HepG2 (cell line): ENCODE data around the gene SH3PXD2A. TPM values are rescaled to one million over a fixed set of nuclear protein-coding genes. Genes with fewer than 3 reads are reported as not detected.

ENCODE experiments used
- AGO2 ChIP-seq: fragments of 200-400 bp; formaldehyde crosslinking; optimal IDR thresholded peaks from 2 replicates; pipeline ENCODE3; 2017; ENCODE audit warnings: mild to moderate bottlenecking, low read depth, low read length, moderate library complexity
- ATM ChIP-seq: fragments of 450-650 bp; IDR thresholded peaks from 2 replicates; pipeline ENCODE4 v1.7.1; 2017; ENCODE audit warnings: mild to moderate bottlenecking, borderline replicate concordance
- DMAP1 ChIP-seq: IDR thresholded peaks from 2 replicates; pipeline ENCODE4 v1.6.1; 2016
- EP300 ChIP-seq, 3 experiments: sonication (generic) in 1 of 3; formaldehyde crosslinking in 1 of 3; IDR thresholded peaks; 2 replicates each; pipeline versions ENCODE4 v1.5.1 to v1.6.1; 2011 to 2020; ENCODE audit warnings: low read depth in 2 of 3, low read length in 2 of 3, borderline replicate concordance in 1 of 3, improper control_type of control experiment in 1 of 3, mild to moderate bottlenecking in 1 of 3, missing genetic modification reagents in 1 of 3, moderate library complexity in 1 of 3
- FOXJ3 ChIP-seq: sonication (generic); formaldehyde crosslinking; IDR thresholded peaks from 2 replicates; pipeline ENCODE4 v1.4.0; 2020; ENCODE audit warnings: missing genetic modification reagents, mild to moderate bottlenecking, borderline replicate concordance
- FOXK1 ChIP-seq: sonication (generic); formaldehyde crosslinking; IDR thresholded peaks from 2 replicates; pipeline ENCODE4 v1.4.0; 2020; ENCODE audit warnings: low read depth, missing genetic modification reagents, borderline replicate concordance
- GTF3A ChIP-seq: sonication (generic); formaldehyde crosslinking; conservative IDR thresholded peaks from 2 replicates; pipeline ENCODE4 v1.4.0; 2020; ENCODE audit warnings: mild to moderate bottlenecking, missing genetic modification reagents
- JARID2 ChIP-seq: sonication (generic); formaldehyde crosslinking; IDR thresholded peaks from 2 replicates; pipeline ENCODE4 v1.8.1; 2023; ENCODE audit warnings: missing genetic modification reagents, inconsistent platforms; ENCODE audit not compliant: insufficient replicate concordance
- JUNB ChIP-seq: sonication (generic); formaldehyde crosslinking; IDR thresholded peaks from 2 replicates; pipeline ENCODE4 v1.8.0; 2022; ENCODE audit warnings: missing genetic modification reagents, mild to moderate bottlenecking, borderline replicate concordance
- MIXL1 ChIP-seq: IDR thresholded peaks from 2 replicates; pipeline ENCODE4 v1.6.1; 2016
- NFYC ChIP-seq: IDR thresholded peaks from 2 replicates; pipeline ENCODE4 v1.6.1; 2016; ENCODE audit warnings: missing genetic modification reagents, missing compliant biosample characterization
- POLR2AphosphoS2 ChIP-seq: IDR thresholded peaks from 2 replicates; pipeline ENCODE4 v1.6.1; 2011; ENCODE audit warnings: low read depth, low read length, improper control_type of control experiment
- SIX1 ChIP-seq: sonication (generic); formaldehyde crosslinking; IDR thresholded peaks from 2 replicates; pipeline ENCODE4 v1.4.0; 2020; ENCODE audit warnings: missing genetic modification reagents, borderline replicate concordance
- ZNF235 ChIP-seq: sonication (generic); formaldehyde crosslinking; IDR thresholded peaks from 2 replicates; pipeline ENCODE4 v1.8.1; 2023; ENCODE audit warnings: mild to moderate bottlenecking, missing genetic modification reagents, borderline replicate concordance
- ZNF256 ChIP-seq: sonication (generic); formaldehyde crosslinking; conservative IDR thresholded peaks from 2 replicates; pipeline ENCODE4 v1.4.0; 2020; ENCODE audit warnings: missing genetic modification reagents
- ZNF292 ChIP-seq: sonication (generic); formaldehyde crosslinking; IDR thresholded peaks from 2 replicates; pipeline ENCODE4 v1.8.1; 2022; ENCODE audit warnings: mild to moderate bottlenecking, low read depth, missing genetic modification reagents, borderline replicate concordance
- ZNF317 ChIP-seq: sonication (generic); formaldehyde crosslinking; IDR thresholded peaks from 2 replicates; pipeline ENCODE4 v1.5.0; 2020; ENCODE audit warnings: mild to moderate bottlenecking, missing genetic modification reagents
- ZNF329 ChIP-seq: sonication (generic); formaldehyde crosslinking; IDR thresholded peaks from 2 replicates; pipeline ENCODE4 v1.9.0; 2021; ENCODE audit warnings: low read depth, mild to moderate bottlenecking, missing genetic modification reagents
- ZNF34 ChIP-seq: sonication (generic); formaldehyde crosslinking; IDR thresholded peaks from 2 replicates; pipeline ENCODE4 v1.4.0; 2020; ENCODE audit warnings: mild to moderate bottlenecking, missing genetic modification reagents, borderline replicate concordance
- ZNF382 ChIP-seq: sonication (generic); formaldehyde crosslinking; IDR thresholded peaks from 2 replicates; pipeline ENCODE4 v1.5.0; 2020; ENCODE audit warnings: missing genetic modification reagents, mild to moderate bottlenecking, borderline replicate concordance
- ZNF572 ChIP-seq: sonication (generic); formaldehyde crosslinking; IDR thresholded peaks from 2 replicates; pipeline ENCODE4 v1.5.1; 2020; ENCODE audit warnings: mild to moderate bottlenecking, missing genetic modification reagents
- ZNF747 ChIP-seq: sonication (generic); formaldehyde crosslinking; IDR thresholded peaks from 2 replicates; pipeline ENCODE4 v1.8.1; 2023; ENCODE audit warnings: missing genetic modification reagents, mild to moderate bottlenecking, borderline replicate concordance
- polyA plus RNA-seq, 8 experiments: library from polyadenylated mRNA; depleted of rRNA in 3 of 8; stranded (reverse) in 7 of 8; unstranded in 1 of 8; fragments of >200 nt; fragmentation: Illumina TruSeq in 4 of 8; extraction: Trizol in 4 of 8; gene quantifications; 2 replicates each; pipeline versions ENCODE4 v1.2.1 to v1.2.3, GENCODE V29; 2011 to 2016; ENCODE audit warnings: low read depth in 4 of 8, missing spikeins in 1 of 8, mixed read lengths in 1 of 8; ENCODE audit not compliant: insufficient read depth in 1 of 8
- total RNA-seq, 5 experiments: library from RNA; depleted of rRNA; stranded (reverse); fragments of >200 nt; fragmentation: Illumina TruSeq; extraction: Trizol; gene quantifications; 2 replicates each; pipeline ENCODE4 v1.2.3, GENCODE V29; 2016; ENCODE audit warnings: low read depth in 1 of 5
- TF ChIP-seq, protein P1 (sequence below): sonication (generic); formaldehyde crosslinking; IDR thresholded peaks from 2 replicates; pipeline ENCODE4 v1.4.0; 2020; ENCODE audit warnings: missing genetic modification reagents, borderline replicate concordance

The SH3PXD2A gene
- total and polyA plus RNA-seq, 2 of the 13 experiments (the other 11 are each of a cell fraction or from before 2014, with no cell fraction given), result 11.1 to 11.3 TPM

DNA sequence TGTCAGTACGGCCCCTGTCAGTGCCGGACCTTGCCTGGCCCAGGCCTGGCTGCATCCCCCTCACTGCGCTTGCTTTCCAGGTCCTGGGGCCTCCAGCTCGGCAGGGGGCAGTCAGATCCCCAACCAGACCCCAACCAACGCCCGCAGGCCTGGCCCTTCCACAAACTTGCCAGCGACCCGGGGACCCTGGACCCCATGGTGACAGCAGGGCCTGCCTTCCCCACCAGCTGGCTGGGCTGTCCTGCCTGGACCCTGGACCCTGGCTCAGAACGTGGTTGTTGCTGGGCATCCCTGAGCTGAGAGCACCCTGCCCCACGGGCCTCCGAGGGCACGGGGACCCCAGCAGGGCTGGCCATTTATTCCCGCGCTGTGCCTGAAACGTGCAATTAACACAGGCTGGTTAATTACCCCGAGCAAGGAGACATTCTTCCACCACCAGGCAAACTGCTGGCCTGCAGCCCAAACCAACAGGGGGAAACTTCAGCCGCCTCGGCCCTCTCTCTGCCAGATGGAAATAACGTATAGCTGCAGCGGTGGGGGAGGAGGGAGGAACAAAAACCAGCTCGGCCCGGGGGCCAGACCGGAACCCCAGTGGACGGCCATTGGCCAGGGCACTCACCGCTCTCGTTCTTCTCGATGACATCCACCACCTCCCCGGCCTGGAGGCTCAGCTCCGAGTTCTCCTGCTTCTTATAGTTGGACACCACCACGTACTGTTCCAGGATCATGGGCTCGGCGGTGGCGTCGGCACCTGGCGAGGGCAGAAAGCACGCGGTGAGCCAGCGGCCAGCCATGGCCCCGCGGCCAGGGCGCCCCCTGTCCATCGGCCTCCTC is 194.8 kb downstream of the SH3PXD2A start (continued):
- peak; percentile 41; the same call in 1 of the 2 replicates for TF ChIP-seq ZNF747 (CRISPR knock-in tag)
- TF ChIP-seq ZNF382 (CRISPR knock-in tag), result no peak
- TF ChIP-seq ZNF34 (CRISPR knock-in tag), result peak; percentile 68; the same call in 1 of the 2 replicates
- TF ChIP-seq ZNF235 (CRISPR knock-in tag), result peak; percentile 47; the same call in 1 of the 2 replicates
- TF ChIP-seq JUNB (CRISPR knock-in tag), result no peak
- 0 out of 2 replicates have a peak, but pooled peaks have one; percentile 33 for TF ChIP-seq ZNF292 (CRISPR knock-in tag)
- 0 out of 2 replicates have a peak, but pooled peaks have one; percentile 32 for TF ChIP-seq ZNF572 (CRISPR knock-in tag)
- no peak for TF ChIP-seq MIXL1 (CRISPR knock-in tag)
- TF ChIP-seq GTF3A, result no peak
- TF ChIP-seq NFYC (CRISPR knock-in tag), result no peak
- peak; percentile 67 for TF ChIP-seq ZNF317 (CRISPR knock-in tag)
- TF ChIP-seq JARID2 (CRISPR knock-in tag), result no peak
- TF ChIP-seq EP300 (IDR thresholded peaks at IDR 0.05; ENCODE audit: low read depth in 2 of 2, low read length in 2 of 2), result peak; percentile 25 to 64; a peak in 1 of 4 replicates
- peak; percentile 16; the same call in 1 of the 2 replicates for TF ChIP-seq EP300 (CRISPR knock-in tag; IDR thresholded peaks at IDR 0.05; ENCODE audit: borderline replicate concordance)
- TF ChIP-seq ZNF256 (CRISPR knock-in tag), result 0 out of 2 replicates have a peak, but pooled peaks have one; percentile 37
- no peak for TF ChIP-seq SIX1 (CRISPR knock-in tag)
- TF ChIP-seq, protein P1, sequence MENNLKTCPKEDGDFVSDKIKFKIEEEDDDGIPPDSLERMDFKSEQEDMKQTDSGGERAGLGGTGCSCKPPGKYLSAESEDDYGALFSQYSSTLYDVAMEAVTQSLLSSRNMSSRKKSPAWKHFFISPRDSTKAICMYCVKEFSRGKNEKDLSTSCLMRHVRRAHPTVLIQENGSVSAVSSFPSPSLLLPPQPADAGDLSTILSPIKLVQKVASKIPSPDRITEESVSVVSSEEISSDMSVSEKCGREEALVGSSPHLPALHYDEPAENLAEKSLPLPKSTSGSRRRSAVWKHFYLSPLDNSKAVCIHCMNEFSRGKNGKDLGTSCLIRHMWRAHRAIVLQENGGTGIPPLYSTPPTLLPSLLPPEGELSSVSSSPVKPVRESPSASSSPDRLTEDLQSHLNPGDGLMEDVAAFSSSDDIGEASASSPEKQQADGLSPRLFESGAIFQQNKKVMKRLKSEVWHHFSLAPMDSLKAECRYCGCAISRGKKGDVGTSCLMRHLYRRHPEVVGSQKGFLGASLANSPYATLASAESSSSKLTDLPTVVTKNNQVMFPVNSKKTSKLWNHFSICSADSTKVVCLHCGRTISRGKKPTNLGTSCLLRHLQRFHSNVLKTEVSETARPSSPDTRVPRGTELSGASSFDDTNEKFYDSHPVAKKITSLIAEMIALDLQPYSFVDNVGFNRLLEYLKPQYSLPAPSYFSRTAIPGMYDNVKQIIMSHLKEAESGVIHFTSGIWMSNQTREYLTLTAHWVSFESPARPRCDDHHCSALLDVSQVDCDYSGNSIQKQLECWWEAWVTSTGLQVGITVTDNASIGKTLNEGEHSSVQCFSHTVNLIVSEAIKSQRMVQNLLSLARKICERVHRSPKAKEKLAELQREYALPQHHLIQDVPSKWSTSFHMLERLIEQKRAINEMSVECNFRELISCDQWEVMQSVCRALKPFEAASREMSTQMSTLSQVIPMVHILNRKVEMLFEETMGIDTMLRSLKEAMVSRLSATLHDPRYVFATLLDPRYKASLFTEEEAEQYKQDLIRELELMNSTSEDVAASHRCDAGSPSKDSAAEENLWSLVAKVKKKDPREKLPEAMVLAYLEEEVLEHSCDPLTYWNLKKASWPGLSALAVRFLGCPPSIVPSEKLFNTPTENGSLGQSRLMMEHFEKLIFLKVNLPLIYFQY (CRISPR knock-in tag), result no peak; the same call in 1 of the 2 replicates
- peak; percentile 93 for TF ChIP-seq AGO2
- no peak for TF ChIP-seq POLR2AphosphoS2
- TF ChIP-seq DMAP1, result no peak; the same call in 1 of the 2 replicates
- TF ChIP-seq FOXJ3 (CRISPR knock-in tag), result peak; percentile 31; the same call in 1 of the 2 replicates
- TF ChIP-seq FOXK1 (CRISPR knock-in tag), result peak; percentile 22; the same call in 1 of the 2 replicates
- no peak for TF ChIP-seq ZNF329 (CRISPR knock-in tag)
- no peak for TF ChIP-seq ATM
